HPDE6-E6E7 (cell line): ENCODE results near the gene MPRIP.
"Not testable (repeated sequence)": the region's sequence is repeated elsewhere in the genome, so short reads cannot be mapped to it uniquely, and the experiment has no call there.

Experiments
- DNase-seq: peaks from one replicate; pipeline ENCODE4 v3.0.0; 2011; ENCODE audit warnings: missing footprints; ENCODE audit errors: extremely low spot score

The MPRIP gene

GRCh38 chr17:17144916-17145665 lies 102.8 kb downstream of the MPRIP start:
- no peak for DNase-seq

GRCh38 chr17:17146786-17147406 lies 104.6 kb downstream of the MPRIP start:
- no peak for DNase-seq

- no peak for DNase-seq
These were observed 105.6 kb downstream of the MPRIP start for GRCh38 chr17:17147821-17148220.

GRCh38 chr17:17149520-17150447 lies 107.5 kb downstream of the MPRIP start:
- no peak for DNase-seq

GRCh38 chr17:17150448-17150800 lies 108.2 kb downstream of the MPRIP start:
- DNase-seq, result no peak

GRCh38 chr17:17151055-17151454 lies 108.8 kb downstream of the MPRIP start:
- DNase-seq, result peak; percentile 39

GRCh38 chr17:17151541-17151940 lies 109.3 kb downstream of the MPRIP start:
- DNase-seq, result no peak

- DNase-seq, result peak; percentile 70
These were observed 109.7 kb downstream of the MPRIP start for GRCh38 chr17:17151962-17152361.

- no peak for DNase-seq
These were observed 110.1 kb downstream of the MPRIP start for GRCh38 chr17:17152385-17152784.

GRCh38 chr17:17153071-17153470 lies 110.8 kb downstream of the MPRIP start:
- no peak for DNase-seq

GRCh38 chr17:17153709-17154108 lies 111.5 kb downstream of the MPRIP start:
- no peak for DNase-seq

- no peak for DNase-seq
These were observed 112.3 kb downstream of the MPRIP start for GRCh38 chr17:17154556-17154955.

- no peak for DNase-seq
These were observed 112.7 kb downstream of the MPRIP start for GRCh38 chr17:17154981-17155380.

- DNase-seq, result no peak
These were observed 113.3 kb downstream of the MPRIP start for GRCh38 chr17:17155568-17155967.

GRCh38 chr17:17156107-17156506 lies 113.8 kb downstream of the MPRIP start:
- DNase-seq, result peak; percentile 75

- DNase-seq, result no peak
These were observed 114.3 kb downstream of the MPRIP start for GRCh38 chr17:17156511-17156910.

GRCh38 chr17:17157041-17157440 lies 114.8 kb downstream of the MPRIP start:
- no peak for DNase-seq

- not testable (repeated sequence) for DNase-seq
These were observed 116.2 kb downstream of the MPRIP start for GRCh38 chr17:17158506-17158905.

- DNase-seq, result no peak
These were observed 117.3 kb downstream of the MPRIP start for GRCh38 chr17:17159571-17159970.

GRCh38 chr17:17161121-17161520 lies 118.9 kb downstream of the MPRIP start:
- no peak for DNase-seq

- DNase-seq, result no peak
These were observed 119.5 kb downstream of the MPRIP start for GRCh38 chr17:17161759-17162158.

GRCh38 chr17:17164156-17164555 lies 121.9 kb downstream of the MPRIP start:
- no peak for DNase-seq
